ENCODE measurements around the gene TMEM101.
"Not testable (repeated sequence)": the region's sequence is repeated elsewhere in the genome, so short reads cannot be mapped to it uniquely, and the experiment has no call there.

Gene TMEM101

DNA sequence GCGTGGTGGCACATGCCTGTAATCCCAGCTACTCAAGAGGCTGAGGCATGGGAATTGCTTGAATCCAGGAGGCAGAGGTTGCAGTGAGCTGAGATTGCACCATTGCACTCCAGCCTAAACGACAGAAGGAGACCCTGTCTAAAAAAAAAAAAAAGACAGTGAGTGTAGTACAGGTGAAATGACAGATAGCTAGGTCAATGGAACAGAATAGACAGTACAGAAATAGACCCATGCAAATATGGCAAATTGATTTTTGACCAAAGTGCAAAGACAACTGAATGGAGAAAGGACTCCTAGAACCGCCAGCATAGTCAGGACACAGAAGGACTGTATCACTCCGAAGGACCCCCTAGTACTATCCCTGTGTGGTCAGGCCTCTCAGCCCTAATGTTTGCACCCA is 44.4 kb downstream of the TMEM101 start:
- DNase-seq (ENCODE audit: extremely low spot score): no peak
- TF ChIP-seq, protein P1, sequence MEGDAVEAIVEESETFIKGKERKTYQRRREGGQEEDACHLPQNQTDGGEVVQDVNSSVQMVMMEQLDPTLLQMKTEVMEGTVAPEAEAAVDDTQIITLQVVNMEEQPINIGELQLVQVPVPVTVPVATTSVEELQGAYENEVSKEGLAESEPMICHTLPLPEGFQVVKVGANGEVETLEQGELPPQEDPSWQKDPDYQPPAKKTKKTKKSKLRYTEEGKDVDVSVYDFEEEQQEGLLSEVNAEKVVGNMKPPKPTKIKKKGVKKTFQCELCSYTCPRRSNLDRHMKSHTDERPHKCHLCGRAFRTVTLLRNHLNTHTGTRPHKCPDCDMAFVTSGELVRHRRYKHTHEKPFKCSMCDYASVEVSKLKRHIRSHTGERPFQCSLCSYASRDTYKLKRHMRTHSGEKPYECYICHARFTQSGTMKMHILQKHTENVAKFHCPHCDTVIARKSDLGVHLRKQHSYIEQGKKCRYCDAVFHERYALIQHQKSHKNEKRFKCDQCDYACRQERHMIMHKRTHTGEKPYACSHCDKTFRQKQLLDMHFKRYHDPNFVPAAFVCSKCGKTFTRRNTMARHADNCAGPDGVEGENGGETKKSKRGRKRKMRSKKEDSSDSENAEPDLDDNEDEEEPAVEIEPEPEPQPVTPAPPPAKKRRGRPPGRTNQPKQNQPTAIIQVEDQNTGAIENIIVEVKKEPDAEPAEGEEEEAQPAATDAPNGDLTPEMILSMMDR (IDR thresholded peaks at IDR 0.05; ENCODE audit: control extremely low read depth, extremely low read depth, low read depth, missing control alignments): no peak
- ChIA-PET CTCF (interaction anchor here (2.1 kb wide), 1 partner anchor 26 kb away, joined by 9 read pairs; no protein-coding TSS in a partner anchor), POLR2A (interaction anchor here (0.6 kb wide), 1 partner anchor 92 kb away, joined by 5 read pairs; no protein-coding TSS in a partner anchor)

DNA sequence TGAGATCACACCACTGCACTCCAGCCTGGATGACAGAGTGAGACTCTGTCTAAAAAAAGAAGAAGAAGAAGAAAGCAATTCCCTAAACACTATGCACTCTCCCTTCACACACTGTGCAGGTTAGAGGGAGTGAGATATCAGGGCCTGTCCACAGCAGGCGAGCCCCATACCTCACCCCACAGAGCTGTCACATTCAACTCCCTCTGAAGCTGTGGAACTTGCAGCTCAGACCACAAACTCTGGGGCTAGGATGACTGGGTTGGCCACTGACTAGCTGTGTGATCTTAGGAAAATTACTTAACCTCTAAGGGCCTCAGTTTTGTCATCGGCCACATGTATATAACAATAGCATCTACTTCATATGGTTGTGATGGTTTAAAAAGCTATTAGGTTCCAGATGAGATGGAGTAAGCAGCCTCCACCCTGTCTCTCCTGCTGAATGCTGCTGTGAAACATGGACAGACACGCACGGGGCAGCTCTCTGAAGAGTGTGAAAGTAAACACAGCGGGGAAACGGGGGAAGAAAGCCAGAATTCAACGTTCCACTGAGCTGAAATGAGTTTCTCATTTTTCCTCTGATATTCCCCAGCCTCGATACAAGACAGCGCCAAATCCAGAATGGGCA is 47.4 kb downstream of the TMEM101 start:
- TF ChIP-seq, protein P1 (IDR thresholded peaks at IDR 0.05; ENCODE audit: control extremely low read depth, extremely low read depth, low read depth, missing control alignments): no peak
- CTCF ChIA-PET: interaction anchor here (1.1 kb wide), 1 partner anchor 23 kb away, joined by 7 read pairs; no protein-coding TSS in a partner anchor
- no peak for DNase-seq (ENCODE audit: extremely low spot score)
- POLR2A ChIA-PET: no interaction called here

DNA sequence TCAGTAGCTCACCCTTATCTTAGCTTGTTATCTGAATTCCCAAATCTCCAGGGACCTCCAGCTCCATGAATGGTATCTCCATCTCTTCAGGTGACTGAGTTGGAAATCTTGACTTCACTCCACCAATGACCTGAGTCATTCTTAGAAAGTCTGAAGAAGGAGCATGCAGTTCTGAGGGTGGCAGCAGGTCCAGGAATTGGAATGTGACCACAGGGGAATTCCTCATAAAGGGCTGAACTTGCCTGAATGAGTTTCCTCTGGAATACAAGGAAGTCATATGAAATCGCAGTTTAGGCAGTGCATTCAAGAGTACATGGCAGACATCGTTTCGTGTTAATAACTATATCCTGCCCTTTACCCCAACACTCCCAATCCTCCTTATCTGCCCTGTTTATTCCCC is 48.5 kb downstream of the TMEM101 start:
- TF ChIP-seq, protein P1 (IDR thresholded peaks at IDR 0.05; ENCODE audit: control extremely low read depth, extremely low read depth, low read depth, missing control alignments): no peak
- CTCF ChIA-PET: no interaction called here
- POLR2A ChIA-PET: no interaction called here
- DNase-seq (ENCODE audit: extremely low spot score): no peak

DNA sequence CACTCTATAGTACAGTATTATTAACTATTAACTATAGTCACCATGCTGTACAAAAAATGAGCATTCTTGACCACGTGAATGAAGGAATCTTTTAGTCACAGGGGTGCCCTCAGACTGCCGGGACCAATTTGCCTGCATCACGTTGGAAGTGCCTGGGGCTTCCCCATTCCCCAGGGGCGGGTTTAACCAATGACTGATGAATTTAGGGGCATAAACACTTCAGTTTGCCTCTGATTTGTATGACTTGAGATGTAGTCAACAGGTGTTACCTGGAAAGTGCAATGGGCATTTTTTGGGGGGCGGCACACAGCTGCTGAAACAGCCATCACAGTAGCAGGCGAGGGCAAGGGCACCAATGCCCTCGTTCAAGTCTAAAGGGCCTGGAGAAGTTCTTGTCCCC is 52.3 kb downstream of the TMEM101 start:
- TF ChIP-seq, protein P1 (IDR thresholded peaks at IDR 0.05; ENCODE audit: control extremely low read depth, extremely low read depth, low read depth, missing control alignments): no peak
- no peak for DNase-seq (ENCODE audit: extremely low spot score)
- CTCF ChIA-PET: interaction anchor here (2.2 to 3.5 kb wide), 2 partner anchors 19 kb away, joined by 11 to 20 read pairs; no protein-coding TSS in a partner anchor
- POLR2A ChIA-PET: no interaction called here

DNA sequence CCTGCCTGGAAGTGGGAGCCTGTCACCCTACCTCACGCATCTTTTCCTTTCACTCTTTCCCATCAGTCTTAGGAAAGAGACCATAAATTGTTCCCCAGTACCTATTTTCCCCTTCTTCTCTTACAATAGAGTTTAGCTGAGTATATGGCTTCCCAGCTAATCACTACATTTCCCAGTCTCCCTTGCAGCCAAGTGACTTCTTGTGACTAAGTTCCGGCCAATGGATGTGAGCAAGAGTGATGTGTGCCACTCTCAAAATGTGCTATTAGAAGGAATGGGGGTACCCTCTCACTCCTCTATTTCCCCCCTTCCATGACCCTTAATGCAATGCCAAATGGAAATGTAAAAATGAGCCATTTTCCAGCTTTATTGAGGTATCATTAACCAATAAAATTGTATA is 52.8 kb downstream of the TMEM101 start:
- ChIA-PET POLR2A (no interaction called here), CTCF (interaction anchor here (1.5 to 3.5 kb wide), 2 partner anchors 16 to 18 kb away, joined by 4 to 20 read pairs; no protein-coding TSS in a partner anchor)
- DNase-seq (ENCODE audit: extremely low spot score): no peak
- TF ChIP-seq, protein P1 (IDR thresholded peaks at IDR 0.05; ENCODE audit: control extremely low read depth, extremely low read depth, low read depth, missing control alignments): no peak

DNA sequence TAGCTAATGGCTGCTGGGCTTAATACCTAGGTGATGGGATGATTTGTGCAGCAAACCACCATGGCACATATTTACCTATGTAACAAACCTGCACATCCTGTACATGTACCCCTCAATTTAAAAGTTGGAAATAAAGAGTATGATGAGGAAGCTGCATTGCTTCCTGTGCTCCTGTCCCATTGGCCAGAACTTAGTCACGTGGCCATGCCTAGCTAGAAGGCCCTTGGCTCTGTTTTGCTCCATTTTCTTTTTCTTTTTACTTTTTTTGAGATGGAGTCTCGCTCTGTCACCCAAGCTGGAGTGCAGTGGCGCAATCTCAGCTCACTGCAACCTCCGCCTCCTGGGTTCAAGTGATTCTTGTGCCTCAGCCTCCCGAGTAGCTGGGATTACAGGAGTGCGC is 53.5 kb downstream of the TMEM101 start:
- POLR2A ChIA-PET: interaction anchor here (0.6 kb wide), 1 partner anchor 26 kb away, joined by 4 read pairs; no protein-coding TSS in a partner anchor
- CTCF ChIA-PET: interaction anchor here (1.5 to 3.5 kb wide), 2 partner anchors 15 to 18 kb away, joined by 4 to 20 read pairs; no protein-coding TSS in a partner anchor
- not testable (repeated sequence) for DNase-seq (ENCODE audit: extremely low spot score)

All from GM10248 (cell line).